Endothelial cell (in vitro differentiated cells): ENCODE results near the gene MPND. TPM values are rescaled to one million over a fixed set of nuclear protein-coding genes. Genes with fewer than 3 reads are reported as not detected.

Experiments used
- DNase-seq: peaks from one replicate; pipeline ENCODE4 v3.0.0; 2021; ENCODE audit warnings: low spot score
- H3K27ac Mint-ChIP-seq: one replicate; pipeline ENCODE4 v1.8.0; 2021; ENCODE audit warnings: mixed read lengths, inconsistent platforms; ENCODE audit not compliant: unreplicated experiment
- H3K27me3 Mint-ChIP-seq: one replicate; pipeline ENCODE4 v1.8.0; 2021; ENCODE audit warnings: mild to moderate bottlenecking, moderate library complexity, mixed read lengths, inconsistent platforms; ENCODE audit not compliant: unreplicated experiment
- H3K36me3 Mint-ChIP-seq: one replicate; pipeline ENCODE4 v1.8.0; 2021; ENCODE audit warnings: mild to moderate bottlenecking, low read depth, mixed read lengths, inconsistent platforms; ENCODE audit not compliant: unreplicated experiment
- H3K4me1 Mint-ChIP-seq: one replicate; pipeline ENCODE4 v1.8.0; 2021; ENCODE audit warnings: mild to moderate bottlenecking, mixed read lengths, inconsistent platforms; ENCODE audit not compliant: unreplicated experiment
- H3K4me3 Mint-ChIP-seq: one replicate; pipeline ENCODE4 v1.8.0; 2021; ENCODE audit warnings: mild to moderate bottlenecking, mixed read lengths, inconsistent platforms; ENCODE audit not compliant: unreplicated experiment
- H3K9me3 Mint-ChIP-seq: one replicate; pipeline ENCODE4 v1.8.0; 2021; ENCODE audit warnings: mixed read lengths, inconsistent platforms; ENCODE audit not compliant: unreplicated experiment
- total RNA-seq: library from RNA; stranded (reverse); fragmentation: NEBNext Ultra II Directional; extraction: Animal tissue kit (Norgen Biotek cat#: 25700); gene quantifications from one replicate; pipeline ENCODE4 v1.2.1, GENCODE V29; 2021; ENCODE audit not compliant: unreplicated experiment
- TF ChIP-seq, protein P1 (sequence below): fragments of 200-600 bp; sonication (generic); IDR thresholded peaks from one replicate; pipeline ENCODE4 v1.5.0; 2021; ENCODE audit warnings: antibody characterized with exemption; ENCODE audit not compliant: unreplicated experiment

MPND gene
- total RNA-seq, 1 donor from 2014 or later: 18.3 TPM

DNA sequence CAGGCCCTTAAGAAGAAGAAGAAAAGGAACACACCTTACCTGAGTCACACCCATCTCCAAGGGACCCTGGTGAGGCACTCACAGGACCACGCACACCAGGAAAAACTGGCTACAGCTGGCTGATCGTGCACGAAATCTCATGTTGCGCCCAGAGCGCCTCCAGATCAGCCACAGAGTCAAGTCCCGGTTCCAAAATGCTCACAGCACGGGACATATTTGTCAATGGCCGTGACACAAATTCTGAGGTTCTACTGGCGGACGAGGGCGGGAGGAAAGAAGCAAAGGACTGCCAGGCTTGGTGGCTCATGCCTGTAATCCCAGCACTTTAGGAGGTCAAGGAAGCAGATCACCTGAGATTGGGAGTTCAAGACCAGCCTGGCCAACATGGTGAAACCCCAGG lies 35.5 kb downstream of the MPND start:
- Mint-ChIP-seq H3K27me3 (peaks cover 12% of the 10 kb centered on the region), H3K27ac (peak overlapping the region; percentile 48), H3K4me1 (peaks cover 33% of the 10 kb centered on the region), H3K36me3 (peaks cover 12% of the 10 kb centered on the region), H3K4me3 (peak overlapping the region; percentile 76), H3K9me3 (no peaks in the 10 kb centered on the region)
- no peak for DNase-seq
- TF ChIP-seq, protein P1, sequence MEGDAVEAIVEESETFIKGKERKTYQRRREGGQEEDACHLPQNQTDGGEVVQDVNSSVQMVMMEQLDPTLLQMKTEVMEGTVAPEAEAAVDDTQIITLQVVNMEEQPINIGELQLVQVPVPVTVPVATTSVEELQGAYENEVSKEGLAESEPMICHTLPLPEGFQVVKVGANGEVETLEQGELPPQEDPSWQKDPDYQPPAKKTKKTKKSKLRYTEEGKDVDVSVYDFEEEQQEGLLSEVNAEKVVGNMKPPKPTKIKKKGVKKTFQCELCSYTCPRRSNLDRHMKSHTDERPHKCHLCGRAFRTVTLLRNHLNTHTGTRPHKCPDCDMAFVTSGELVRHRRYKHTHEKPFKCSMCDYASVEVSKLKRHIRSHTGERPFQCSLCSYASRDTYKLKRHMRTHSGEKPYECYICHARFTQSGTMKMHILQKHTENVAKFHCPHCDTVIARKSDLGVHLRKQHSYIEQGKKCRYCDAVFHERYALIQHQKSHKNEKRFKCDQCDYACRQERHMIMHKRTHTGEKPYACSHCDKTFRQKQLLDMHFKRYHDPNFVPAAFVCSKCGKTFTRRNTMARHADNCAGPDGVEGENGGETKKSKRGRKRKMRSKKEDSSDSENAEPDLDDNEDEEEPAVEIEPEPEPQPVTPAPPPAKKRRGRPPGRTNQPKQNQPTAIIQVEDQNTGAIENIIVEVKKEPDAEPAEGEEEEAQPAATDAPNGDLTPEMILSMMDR: no peak

DNA sequence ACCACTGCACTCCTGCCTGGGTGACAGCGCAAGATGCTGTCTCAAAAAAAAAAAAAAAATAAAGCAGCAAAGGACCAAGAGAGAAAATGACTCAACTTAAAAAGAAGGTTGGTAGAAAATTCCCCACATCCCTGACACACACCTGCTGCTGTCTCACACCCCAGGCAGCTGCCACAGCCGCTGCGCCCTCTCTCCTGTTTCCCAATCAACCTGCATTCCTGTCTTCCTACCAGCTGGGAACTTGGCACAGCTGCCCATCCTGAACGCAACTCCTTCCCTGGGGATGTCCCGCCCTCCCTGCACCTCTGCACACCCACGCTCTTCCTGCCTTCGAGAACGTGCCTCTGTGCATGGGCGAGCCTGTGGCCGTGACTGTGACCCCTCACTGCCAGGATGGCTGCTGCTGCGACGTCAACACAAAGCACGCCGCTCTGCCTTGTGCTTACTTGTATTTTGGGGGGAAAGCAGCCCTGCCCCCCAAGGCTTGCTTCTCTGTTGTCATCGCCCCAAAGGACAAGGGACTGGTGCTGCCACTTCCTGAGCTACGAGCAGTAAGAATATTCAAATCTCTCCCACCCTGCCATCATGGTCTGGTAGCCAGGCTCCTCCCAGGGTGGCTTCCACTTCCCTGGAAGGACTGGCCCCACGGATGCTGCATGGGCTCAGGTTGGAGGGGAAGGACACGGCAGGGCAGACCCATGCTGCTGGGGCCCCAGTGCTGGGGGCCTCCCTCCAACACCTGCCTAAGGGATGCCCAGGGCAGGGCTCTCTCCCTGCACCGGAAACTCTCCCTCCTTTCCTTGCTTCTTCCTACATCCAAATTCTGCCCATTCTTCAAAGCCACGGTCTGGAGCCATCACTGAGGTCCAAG lies 36.3 kb downstream of the MPND start:
- H3K27me3 Mint-ChIP-seq: peaks cover 12% of the 10 kb centered on the region
- peaks cover 31% of the 10 kb centered on the region for H3K4me1 Mint-ChIP-seq
- DNase-seq: no peak
- TF ChIP-seq, protein P1: no peak
- H3K27ac Mint-ChIP-seq: peak overlapping the region; percentile 37
- H3K9me3 Mint-ChIP-seq: no peaks in the 10 kb centered on the region
- H3K36me3 Mint-ChIP-seq: peaks cover 11% of the 10 kb centered on the region
- peak overlapping the region; percentile 15 for H3K4me3 Mint-ChIP-seq

DNA sequence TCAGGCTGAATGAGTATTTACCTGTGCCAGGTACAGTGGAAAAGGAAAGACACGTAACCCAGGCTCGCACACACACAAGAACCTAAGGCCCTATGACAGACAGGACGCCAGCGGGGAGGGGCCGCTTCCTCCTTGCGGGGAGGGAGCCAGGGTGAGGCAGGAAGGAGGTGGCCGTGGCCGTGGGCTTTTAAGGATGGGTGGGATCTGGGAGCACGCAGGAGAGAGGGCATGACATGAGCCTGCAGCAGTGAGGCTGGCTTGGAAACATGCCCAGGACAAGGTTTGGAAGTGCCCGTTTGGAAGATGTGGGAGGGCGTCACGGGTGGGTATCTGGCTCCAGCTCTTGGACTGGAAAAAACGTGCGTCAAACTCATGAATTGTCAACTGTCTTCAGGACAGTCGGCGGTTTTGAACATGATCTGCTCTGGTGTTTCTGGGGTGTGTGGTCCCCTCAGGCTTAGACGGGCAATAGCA lies 36.9 kb downstream of the MPND start:
- no peak for DNase-seq
- H3K4me1 Mint-ChIP-seq: peaks cover 31% of the 10 kb centered on the region
- TF ChIP-seq, protein P1: no peak
- no peaks in the 10 kb centered on the region for H3K9me3 Mint-ChIP-seq
- H3K27ac Mint-ChIP-seq: peak overlapping the region; percentile 86
- H3K36me3 Mint-ChIP-seq: peaks cover 11% of the 10 kb centered on the region
- H3K27me3 Mint-ChIP-seq: peaks cover 12% of the 10 kb centered on the region
- H3K4me3 Mint-ChIP-seq: peak overlapping the region; percentile 15

DNA sequence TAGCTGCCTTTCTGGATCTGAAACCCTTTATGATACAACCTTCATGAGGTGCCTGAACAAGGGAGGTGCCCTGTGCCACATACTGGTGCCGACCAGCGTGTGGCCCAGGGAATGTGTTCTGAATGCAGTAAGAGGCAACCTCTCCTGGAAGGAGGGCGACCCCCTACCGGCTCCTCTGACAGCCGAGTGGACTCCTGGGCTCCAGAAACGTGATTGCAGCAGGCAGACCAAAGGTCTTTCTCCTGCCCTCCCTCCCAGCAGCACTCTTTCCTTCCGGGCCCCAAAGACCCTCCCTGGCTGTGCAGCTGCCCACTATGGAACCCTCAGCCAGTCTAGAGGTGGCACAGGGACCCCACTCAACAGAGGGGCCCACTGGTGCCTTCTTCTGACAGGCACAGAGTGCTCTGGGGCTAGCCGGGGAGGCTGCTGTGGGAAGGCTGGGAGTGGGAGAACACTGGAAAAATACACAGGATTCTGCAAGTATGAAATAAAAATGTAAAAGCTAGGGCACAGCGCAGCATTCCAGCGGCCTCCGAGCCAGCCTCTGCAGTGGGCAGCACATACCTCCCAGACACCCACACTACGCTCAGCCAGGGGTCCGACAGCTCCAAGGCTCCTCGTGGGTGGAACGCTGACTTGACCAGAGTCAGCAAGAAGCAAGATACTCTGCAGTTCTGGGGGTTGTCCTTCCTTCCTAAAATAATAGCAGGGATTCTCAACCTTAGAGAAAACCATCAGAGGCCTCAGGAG lies 42.1 kb downstream of the MPND start:
- Mint-ChIP-seq H3K27ac (no peak overlapping the region), H3K27me3 (peaks cover 21% of the 10 kb centered on the region), H3K4me3 (no peak overlapping the region)

More for the DNA sequence above, 42.1 kb downstream of the MPND start:
- no peak for DNase-seq
- H3K36me3 Mint-ChIP-seq: peaks cover 9% of the 10 kb centered on the region
- peaks cover 35% of the 10 kb centered on the region for H3K4me1 Mint-ChIP-seq
- H3K9me3 Mint-ChIP-seq: no peaks in the 10 kb centered on the region
- TF ChIP-seq, protein P1: no peak
